H9 (cell line): ENCODE results near the gene TMA7B. TPM values are rescaled to one million over a fixed set of nuclear protein-coding genes. Genes with fewer than 3 reads are reported as not detected.

Experiments used
- DNase-seq: peaks from one replicate; pipeline ENCODE4 v3.0.0-alpha.2; 2017
- H2AFZ ChIP-seq: one replicate; pipeline ENCODE4 v1.6.1; 2013; ENCODE audit warnings: mild to moderate bottlenecking, low read length, control low read depth, moderate library complexity
- H2AK5ac ChIP-seq: 2 replicates; pipeline ENCODE4 v1.6.1; 2013; ENCODE audit warnings: low read length, control low read depth, mixed read lengths; ENCODE audit not compliant: insufficient read length
- H2BK120ac ChIP-seq: one replicate; pipeline ENCODE4 v1.6.1; 2013; ENCODE audit warnings: low read depth, mild to moderate bottlenecking, low read length, control low read depth, inconsistent platforms; ENCODE audit not compliant: poor library complexity, severe bottlenecking
- H2BK12ac ChIP-seq: 2 replicates; pipeline ENCODE4 v1.6.1; 2013; ENCODE audit warnings: low read length, control low read depth, mixed read lengths, low read depth; ENCODE audit not compliant: insufficient read length
- H2BK15ac ChIP-seq: 2 replicates; pipeline ENCODE4 v1.6.1; 2013; ENCODE audit warnings: low read depth, low read length, control low read depth
- H2BK20ac ChIP-seq: one replicate; pipeline ENCODE4 v1.6.1; 2013; ENCODE audit warnings: low read depth, mild to moderate bottlenecking, low read length, control low read depth, inconsistent platforms; ENCODE audit not compliant: poor library complexity, severe bottlenecking
- H2BK5ac ChIP-seq: 2 replicates; pipeline ENCODE4 v1.6.1; 2013; ENCODE audit warnings: low read length, control low read depth, mixed read lengths; ENCODE audit not compliant: insufficient read length
- H3K14ac ChIP-seq: 2 replicates; pipeline ENCODE4 v1.6.1; 2013; ENCODE audit warnings: low read length, control low read depth; ENCODE audit not compliant: insufficient read depth
- H3K18ac ChIP-seq: 2 replicates; pipeline ENCODE4 v1.6.1; 2013; ENCODE audit warnings: low read depth, mild to moderate bottlenecking, mixed read lengths, low read length, control low read depth; ENCODE audit not compliant: insufficient read length
- H3K23ac ChIP-seq: 2 replicates; pipeline ENCODE4 v1.6.1; 2013; ENCODE audit warnings: low read length, control low read depth, mixed read lengths, low read depth; ENCODE audit not compliant: insufficient read length
- H3K23me2 ChIP-seq: 2 replicates; pipeline ENCODE4 v1.6.1; 2013; ENCODE audit warnings: low read depth, mild to moderate bottlenecking, mixed read lengths, low read length, control low read depth; ENCODE audit not compliant: insufficient read length, poor library complexity, severe bottlenecking
- H3K27ac ChIP-seq: 2 replicates; pipeline ENCODE4 v1.5.1; 2013; ENCODE audit warnings: low read length, control low read depth, mixed read lengths, low read depth; ENCODE audit not compliant: insufficient read length
- H3K27me3 ChIP-seq: 2 replicates; pipeline ENCODE4 v1.6.1; 2013; ENCODE audit warnings: low read length, control low read depth, inconsistent platforms; ENCODE audit not compliant: insufficient read depth
- H3K4ac ChIP-seq: 2 replicates; pipeline ENCODE4 v1.6.1; 2013; ENCODE audit warnings: low read depth, mild to moderate bottlenecking, control low read depth, inconsistent platforms, low read length, moderate library complexity
- H3K4me1 ChIP-seq: 2 replicates; pipeline ENCODE4 v1.6.1; 2013; ENCODE audit warnings: low read length, control low read depth, inconsistent platforms; ENCODE audit not compliant: insufficient read depth
- H3K4me2 ChIP-seq: 2 replicates; pipeline ENCODE4 v1.6.1; 2013; ENCODE audit warnings: low read length, control low read depth, mixed read lengths; ENCODE audit not compliant: insufficient read length, insufficient read depth
- H3K56ac ChIP-seq: 2 replicates; pipeline ENCODE4 v1.6.1; 2013; ENCODE audit warnings: low read depth, mild to moderate bottlenecking, mixed read lengths, low read length, control low read depth; ENCODE audit not compliant: insufficient read length
- H3K79me1 ChIP-seq: 2 replicates; pipeline ENCODE4 v1.6.1; 2013; ENCODE audit warnings: low read depth, mild to moderate bottlenecking, moderate library complexity, low read length, control low read depth, inconsistent platforms; ENCODE audit not compliant: insufficient read depth, poor library complexity, severe bottlenecking
- H3K79me2 ChIP-seq: 2 replicates; pipeline ENCODE4 v1.6.1; 2013; ENCODE audit warnings: low read length, control low read depth, inconsistent platforms; ENCODE audit not compliant: insufficient read depth
- H3K9ac ChIP-seq: 2 replicates; pipeline ENCODE4 v1.6.1; 2013; ENCODE audit warnings: low read length, control low read depth, mixed read lengths; ENCODE audit not compliant: insufficient read length; ENCODE audit errors: extremely low read depth
- H3K9me3 ChIP-seq: one replicate; pipeline ENCODE4 v1.6.1; 2013; ENCODE audit warnings: low read depth, low read length, inconsistent platforms; ENCODE audit not compliant: control insufficient read depth
- H3T11ph ChIP-seq: one replicate; pipeline ENCODE4 v1.6.1; 2013; ENCODE audit warnings: mild to moderate bottlenecking, low read length, control low read depth, inconsistent platforms
- H4K20me1 ChIP-seq: one replicate; pipeline ENCODE4 v1.6.1; 2013; ENCODE audit not compliant: control insufficient read depth, insufficient read length, insufficient read depth
- H4K5ac ChIP-seq: 2 replicates; pipeline ENCODE4 v1.6.1; 2013; ENCODE audit warnings: low read depth, mild to moderate bottlenecking, mixed read lengths, low read length, control low read depth; ENCODE audit not compliant: insufficient read length
- H4K8ac ChIP-seq: replicated peaks from 2 replicates; pipeline ENCODE4 v1.6.1; 2013; ENCODE audit warnings: low read length, control low read depth, mixed read lengths, low read depth; ENCODE audit not compliant: insufficient read length
- H4K91ac ChIP-seq: 2 replicates; pipeline ENCODE4 v1.6.1; 2013; ENCODE audit warnings: low read depth, mild to moderate bottlenecking, moderate library complexity, mixed read lengths, low read length, control low read depth; ENCODE audit not compliant: insufficient read length
- H3K27ac Mint-ChIP-seq, 3 experiments: 2 replicates in 2 of 3; 3 replicates in 1 of 3; pipeline ENCODE4 v1.8.0; 2020 to 2021; ENCODE audit warnings: mixed read lengths in 3 of 3, mild to moderate bottlenecking in 1 of 3, moderate library complexity in 1 of 3
- H3K27me3 Mint-ChIP-seq: 2 replicates; pipeline ENCODE4 v1.8.0; 2021; ENCODE audit warnings: low read depth, mild to moderate bottlenecking, moderate library complexity, mixed read lengths
- H3K36me3 Mint-ChIP-seq, 3 experiments: 2 replicates in 2 of 3; 3 replicates in 1 of 3; pipeline ENCODE4 v1.8.0; 2020 to 2021; ENCODE audit warnings: low read depth in 3 of 3, mixed read lengths in 3 of 3; ENCODE audit not compliant: insufficient read depth in 1 of 3
- H3K4me1 Mint-ChIP-seq, 2 experiments: 2 replicates each; pipeline ENCODE4 v1.8.0; 2020; ENCODE audit warnings: mixed read lengths in 2 of 2
- H3K4me3 Mint-ChIP-seq, 2 experiments: 2 replicates in 1 of 2; 3 replicates in 1 of 2; pipeline ENCODE4 v1.8.0; 2020 to 2021; ENCODE audit warnings: mild to moderate bottlenecking in 2 of 2, mixed read lengths in 2 of 2, moderate library complexity in 1 of 2
- H3K9me3 Mint-ChIP-seq, 2 experiments: 2 replicates in 1 of 2; 3 replicates in 1 of 2; pipeline ENCODE4 v1.8.0; 2020; ENCODE audit warnings: mild to moderate bottlenecking in 2 of 2, mixed read lengths in 2 of 2, moderate library complexity in 1 of 2
- CTCF ChIP-seq: fragments of 200-600 bp; sonication (generic); conservative IDR thresholded peaks from 3 replicates; pipeline ENCODE4 v1.8.0; 2021; ENCODE audit warnings: antibody characterized with exemption, mild to moderate bottlenecking
- WGBS: extraction: QIAGEN DNeasy Blood & Tissue Kit; methylation state at CpG from one replicate; pipeline ENCODE4 v1.1.7; 2013; ENCODE audit warnings: missing lambda C conversion rate, low lambda C conversion rate, mixed read lengths; ENCODE audit not compliant: insufficient read length; ENCODE audit errors: extremely low coverage; 5-methylcytosine and 5-hydroxymethylcytosine counted together
- total RNA-seq: library from RNA; stranded (reverse); gene quantifications from 2 replicates; pipeline ENCODE4 v1.2.1, GENCODE V29; 2021

Gene TMA7B
- total RNA-seq, 1 experiment from 2014 or later: not detected

- Histone ChIP-seq H2BK20ac (no peak overlapping the region), H2BK15ac (no peak overlapping the region), H2AK5ac (no peak overlapping the region), H3K27me3 (no peaks in the 10 kb centered on the region), H3K23ac (no peak overlapping the region), H3K14ac (no peak overlapping the region), H3K4me2 (no peak overlapping the region), H3K9ac (no peak overlapping the region), H3T11ph (no peak overlapping the region), H3K27ac (no peak overlapping the region), H2AFZ (no peak overlapping the region), H2BK12ac (no peak overlapping the region), H4K20me1 (no peaks in the 10 kb centered on the region), H4K91ac (no peak overlapping the region), H2BK120ac (no peak overlapping the region), H3K56ac (no peak overlapping the region), H3K79me2 (no peaks in the 10 kb centered on the region), H3K4ac (no peak overlapping the region), H3K4me1 (no peaks in the 10 kb centered on the region), H3K23me2 (no peaks in the 10 kb centered on the region), H2BK5ac (no peak overlapping the region), H3K9me3 (no peaks in the 10 kb centered on the region), H4K8ac (no peak overlapping the region), H3K79me1 (no peaks in the 10 kb centered on the region), H4K5ac (no peak overlapping the region), H3K18ac (no peak overlapping the region)
- WGBS: no CpG with 5 or more reads among the region's 2 CpGs
- Mint-ChIP-seq H3K27me3 (peaks cover 68% of the 10 kb centered on the region), H3K4me3 (no peak overlapping the region), H3K4me1 (peaks cover 4 to 10% of the 10 kb centered on the region in 2 experiments; a peak in 3 of 4 replicates), H3K27ac (no peak overlapping the region), H3K36me3 (no peaks in the 10 kb centered on the region), H3K9me3 (no peaks in the 10 kb centered on the region)
- no peak for TF ChIP-seq CTCF
- no peak for DNase-seq
These were observed 24.5 kb downstream of the TMA7B start for GRCh38 chr22:39984746-39985145.
